ENCODE results near the gene ETV4. TPM values are rescaled to one million over a fixed set of nuclear protein-coding genes. Genes with fewer than 3 reads are reported as not detected.

Gene ETV4
- total and polyA plus RNA-seq, 2 of the 13 experiments (the other 11 are each of a cell fraction or from before 2014, with no cell fraction given) = 128 to 330 TPM

DNA sequence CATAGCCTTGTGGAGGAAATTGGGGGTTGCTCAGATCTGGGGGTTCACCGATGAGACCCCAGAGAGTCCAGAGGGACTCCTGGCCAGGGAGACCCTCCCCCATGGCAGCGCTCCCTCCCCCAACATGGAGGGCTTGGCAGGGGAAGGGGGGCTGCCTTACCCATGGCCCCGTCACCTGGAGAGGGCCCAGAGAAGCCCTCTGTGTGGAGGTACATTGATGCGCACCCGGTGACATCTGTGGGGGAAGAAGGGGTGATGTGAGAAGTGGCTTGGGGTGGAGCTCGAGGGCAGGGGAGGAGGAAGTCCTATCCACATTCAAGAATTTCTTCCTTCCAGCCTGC lies 16.2 kb downstream of the ETV4 start:
- in situ Hi-C loops (cut with HindIII; ENCODE audit: extremely low pct_ligation_motif_present, low pct_unique_long_range_greater_than_20kb) (loop anchor here (5.0 kb wide), 1 partner anchor 42 kb away; no protein-coding TSS in a partner anchor), intact Hi-C loops (cut with micrococcal nuclease; ENCODE audit: unreplicated experiment) (loop anchor here (1.0 to 10.0 kb wide), 4 partner anchors 10 to 235 kb away; no protein-coding TSS in a partner anchor)
- no peak for ATAC-seq
- WGBS (ENCODE audit: low lambda C conversion rate) = 86% methylated on average over 6 of the region's 6 CpGs
- ChIA-PET CTCF (ENCODE audit: low intra/inter-chr PET ratio, low total read pairs) (no interaction called here), POLR2A (interaction anchor here (1.1 to 23.9 kb wide), 14 partner anchors 8 to 169 kb away, joined by 3 to 1546 read pairs (median 8); partner anchors contain the start of genes ARL4D, DHX8 and ETV4)
- H3K4me1 ChIP-seq (ENCODE audit: insufficient read depth, low read length) = peaks cover 97% of the 10 kb centered on the region
- H3K9me3 ChIP-seq (ENCODE audit: low read length) = no peaks in the 10 kb centered on the region
- peak overlapping the region; percentile 81 for H3K9ac ChIP-seq (ENCODE audit: insufficient read depth, low read depth, low read length)
- no TSS peak for BruUV-seq (replicated peaks)
- H3K4me2 ChIP-seq (ENCODE audit: low read depth, low read length) = peak overlapping the region; percentile 87
- no peak overlapping the region for H2AFZ ChIP-seq (ENCODE audit: low read length)
- peaks cover 16 to 44% of the 10 kb centered on the region in 2 experiments for H3K36me3 ChIP-seq (replicated peaks in 1 of 2; ENCODE audit: control insufficient read depth in 1 of 2, insufficient read depth in 2 of 2, low read length in 2 of 2)
- H3K27me3 ChIP-seq (ENCODE audit: control insufficient read depth in 1 of 2, insufficient read depth in 2 of 2, low read length in 2 of 2) = no peaks in the 10 kb centered on the region
- H3K79me2 ChIP-seq (ENCODE audit: insufficient read depth, low read length) = peaks cover 10% of the 10 kb centered on the region
- no peaks in the 10 kb centered on the region for H4K20me1 ChIP-seq (ENCODE audit: insufficient read depth, low read length)
- no peak for FAIRE-seq
- DNase-seq (ENCODE audit: low spot score) = no peak
- H3K27ac ChIP-seq (ENCODE audit: extremely low read length, insufficient read depth, low read length) = peak overlapping the region; percentile 96
- peak overlapping the region in 2 of 3 experiments; percentile 26 to 58; a peak in 4 of 6 replicates for H3K4me3 ChIP-seq (replicated peaks in 1 of 3; ENCODE audit: insufficient read depth in 1 of 3, low read depth in 2 of 3, low read length in 3 of 3)
- TF ChIP-seq GLI4 (CRISPR knock-in tag; IDR thresholded peaks at IDR 0.05; ENCODE audit: borderline replicate concordance) (0 out of 2 replicates have a peak, but pooled peaks have one; percentile 26), ZNF713 (CRISPR knock-in tag; IDR thresholded peaks at IDR 0.05) (peak; percentile 93; the same call in 1 of the 2 replicates), ESRRA (CRISPR knock-in tag; IDR thresholded peaks at IDR 0.05; ENCODE audit: low read depth) (no peak), WIZ (CRISPR knock-in tag; IDR thresholded peaks at IDR 0.05) (0 out of 2 replicates have a peak, but pooled peaks have one; percentile 39), KLF12 (CRISPR knock-in tag; IDR thresholded peaks at IDR 0.05; ENCODE audit: borderline replicate concordance) (no peak), ZNF558 (CRISPR knock-in tag; IDR thresholded peaks at IDR 0.05; ENCODE audit: borderline replicate concordance) (0 out of 2 replicates have a peak, but pooled peaks have one; percentile 10), MED13 (CRISPR knock-in tag; IDR thresholded peaks at IDR 0.05) (0 out of 2 replicates have a peak, but pooled peaks have one; percentile 0), AGO1 (IDR thresholded peaks at IDR 0.05; ENCODE audit: low read depth, low read length, poor library complexity, severe bottlenecking) (peak; percentile 19), DPF2 (CRISPR knock-in tag; IDR thresholded peaks at IDR 0.05; ENCODE audit: borderline replicate concordance, low read depth) (0 out of 2 replicates have a peak, but pooled peaks have one; percentile 21), RBM39 (IDR thresholded peaks at IDR 0.05; ENCODE audit: low read depth, low read length, poor library complexity, severe bottlenecking) (peak; percentile 15), JARID2 (CRISPR knock-in tag; IDR thresholded peaks at IDR 0.05; ENCODE audit: insufficient replicate concordance) (no peak), ZFP41 (CRISPR knock-in tag; IDR thresholded peaks at IDR 0.05; ENCODE audit: borderline replicate concordance) (no peak), HOXA9 (CRISPR knock-in tag; IDR thresholded peaks at IDR 0.05; ENCODE audit: borderline replicate concordance) (0 out of 2 replicates have a peak, but pooled peaks have one; percentile 18), ZNF274 (CRISPR knock-in tag; IDR thresholded peaks at IDR 0.05) (0 out of 2 replicates have a peak, but pooled peaks have one; percentile 44), POGK (CRISPR knock-in tag; conservative IDR thresholded peaks at IDR 0.05) (peak; percentile 36; the same call in 1 of the 2 replicates), HNF4A (CRISPR knock-in tag; IDR thresholded peaks at IDR 0.05) (no peak; the same call in 1 of the 2 replicates), HOXD1 (CRISPR knock-in tag; IDR thresholded peaks at IDR 0.05) (0 out of 2 replicates have a peak, but pooled peaks have one; percentile 46), CHCHD3 (CRISPR knock-in tag; IDR thresholded peaks at IDR 0.05) (peak; percentile 29; the same call in 1 of the 2 replicates), ATF7-NPFF (CRISPR knock-in tag; IDR thresholded peaks at IDR 0.05; ENCODE audit: low read depth) (0 out of 2 replicates have a peak, but pooled peaks have one; percentile 21)
- TF ChIP-seq, protein P1, sequence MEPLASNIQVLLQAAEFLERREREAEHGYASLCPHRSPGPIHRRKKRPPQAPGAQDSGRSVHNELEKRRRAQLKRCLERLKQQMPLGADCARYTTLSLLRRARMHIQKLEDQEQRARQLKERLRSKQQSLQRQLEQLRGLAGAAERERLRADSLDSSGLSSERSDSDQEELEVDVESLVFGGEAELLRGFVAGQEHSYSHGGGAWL (CRISPR knock-in tag; IDR thresholded peaks at IDR 0.05) = no peak
- TF ChIP-seq, protein P2, sequence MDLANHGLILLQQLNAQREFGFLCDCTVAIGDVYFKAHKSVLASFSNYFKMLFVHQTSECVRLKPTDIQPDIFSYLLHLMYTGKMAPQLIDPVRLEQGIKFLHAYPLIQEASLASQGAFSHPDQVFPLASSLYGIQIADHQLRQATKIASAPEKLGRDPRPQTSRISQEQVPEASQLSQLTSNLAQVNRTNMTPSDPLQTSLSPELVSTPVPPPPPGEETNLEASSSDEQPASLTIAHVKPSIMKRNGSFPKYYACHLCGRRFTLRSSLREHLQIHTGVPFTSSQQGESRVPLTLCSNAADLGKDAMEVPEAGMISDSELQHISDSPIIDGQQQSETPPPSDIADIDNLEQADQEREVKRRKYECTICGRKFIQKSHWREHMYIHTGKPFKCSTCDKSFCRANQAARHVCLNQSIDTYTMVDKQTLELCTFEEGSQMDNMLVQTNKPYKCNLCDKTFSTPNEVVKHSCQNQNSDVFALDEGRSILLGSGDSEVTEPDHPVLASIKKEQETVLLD (CRISPR knock-in tag; IDR thresholded peaks at IDR 0.05; ENCODE audit: low read depth) = 0 out of 2 replicates have a peak, but pooled peaks have one; percentile 51
